Neural cell (in vitro differentiated cells): ENCODE measurements around the gene CCDC159. TPM values are rescaled to one million over a fixed set of nuclear protein-coding genes. Genes with fewer than 3 reads are reported as not detected.
A peak's percentile ranks its signal among the peaks of the same experiment; 100 is the strongest.

ENCODE experiments used
- H2AFZ ChIP-seq: fragments of 200-600, 300-800 bp; sonication (generic), shearing (Covaris generic); 2 replicates; pipeline ENCODE4 v1.6.0; 2014; ENCODE audit warnings: low read depth, mild to moderate bottlenecking, antibody characterized with exemption, low read length, moderate library complexity
- H3F3A ChIP-seq: fragments of 200-600 bp; shearing (Covaris generic); 2 replicates; pipeline ENCODE4 v1.6.1; 2016; ENCODE audit warnings: mild to moderate bottlenecking, moderate library complexity, mixed read lengths, antibody characterized with exemption, low read length; ENCODE audit not compliant: insufficient read depth, poor library complexity, severe bottlenecking
- H3K27ac ChIP-seq: fragments of 200-600, 300-800 bp; sonication (generic), shearing (Covaris generic); 2 replicates; pipeline ENCODE4 v1.5.1; 2014; ENCODE audit warnings: mild to moderate bottlenecking, low read length, moderate library complexity
- H3K27me3 ChIP-seq: fragments of 300-800, 200-600 bp; sonication (generic), shearing (Covaris generic); 2 replicates; pipeline ENCODE4 v1.6.0; 2014; ENCODE audit warnings: mild to moderate bottlenecking, low read depth, low read length, moderate library complexity; ENCODE audit not compliant: insufficient read depth
- H3K36me3 ChIP-seq: fragments of 300-800, 200-600 bp; sonication (generic), shearing (Covaris generic); 2 replicates; pipeline ENCODE4 v1.5.1; 2014; ENCODE audit warnings: mild to moderate bottlenecking, antibody characterized with exemption, low read length, moderate library complexity; ENCODE audit not compliant: insufficient read depth
- H3K4me2 ChIP-seq: fragments of 300-800, 200-600 bp; sonication (generic), shearing (Covaris generic); 2 replicates; pipeline ENCODE4 v1.6.0; 2014; ENCODE audit warnings: mild to moderate bottlenecking, low read length
- H3K4me3 ChIP-seq: fragments of 300-800, 200-600 bp; sonication (generic), shearing (Covaris generic); 2 replicates; pipeline ENCODE4 v1.5.1; 2014; ENCODE audit warnings: mild to moderate bottlenecking, low read length, moderate library complexity
- H3K79me2 ChIP-seq: fragments of 200-600 bp; shearing (Covaris generic); replicated peaks from 2 replicates; pipeline ENCODE4 v1.6.0; 2014; ENCODE audit warnings: mild to moderate bottlenecking, low read length, moderate library complexity; ENCODE audit not compliant: insufficient read depth
- H3K9ac ChIP-seq: fragments of 300-800, 200-600 bp; sonication (generic), shearing (Covaris generic); 2 replicates; pipeline ENCODE4 v1.6.1; 2016; ENCODE audit warnings: mild to moderate bottlenecking, low read length, mixed read lengths
- H3K9me2 ChIP-seq: fragments of 200-600 bp; shearing (Covaris generic); 2 replicates; pipeline ENCODE4 v1.6.1; 2016; ENCODE audit warnings: mild to moderate bottlenecking, low read length, mixed read lengths; ENCODE audit not compliant: insufficient read depth
- H3K9me3 ChIP-seq: fragments of 200-600, 300-800 bp; sonication (generic), shearing (Covaris generic); 2 replicates; pipeline ENCODE4 v1.6.1; 2016; ENCODE audit warnings: mild to moderate bottlenecking, mixed run types, low read length, moderate library complexity, mixed read lengths
- H4K20me1 ChIP-seq: fragments of 200-600 bp; shearing (Covaris generic); 2 replicates; pipeline ENCODE4 v1.6.1; 2016; ENCODE audit warnings: mild to moderate bottlenecking, mixed run types; ENCODE audit not compliant: insufficient read depth
- CTCF ChIP-seq: fragments of 450-650 bp; IDR thresholded peaks from 2 replicates; pipeline ENCODE4 v1.5.1; 2014; ENCODE audit warnings: antibody characterized with exemption, mild to moderate bottlenecking, moderate library complexity; ENCODE audit not compliant: poor library complexity, severe bottlenecking
- MXI1 ChIP-seq: fragments of 450-650 bp; conservative IDR thresholded peaks from 2 replicates; pipeline ENCODE4 v1.6.1; 2014; ENCODE audit warnings: antibody characterized with exemption, mild to moderate bottlenecking; ENCODE audit not compliant: poor library complexity, severe bottlenecking
- POLR2AphosphoS5 ChIP-seq: IDR thresholded peaks from 2 replicates; pipeline ENCODE4 v1.6.1; 2012
- RAD21 ChIP-seq: fragments of 450-650 bp; conservative IDR thresholded peaks from 2 replicates; pipeline ENCODE4 v1.6.1; 2014; ENCODE audit warnings: antibody characterized with exemption, mild to moderate bottlenecking, moderate library complexity
- REST ChIP-seq: IDR thresholded peaks from 2 replicates; pipeline ENCODE4 v1.6.1; 2012; ENCODE audit warnings: borderline replicate concordance
- SMC3 ChIP-seq: fragments of 450-650 bp; conservative IDR thresholded peaks from 2 replicates; pipeline ENCODE4 v1.6.1; 2014; ENCODE audit warnings: antibody characterized with exemption, mild to moderate bottlenecking, moderate library complexity; ENCODE audit not compliant: poor library complexity
- TAF1 ChIP-seq: IDR thresholded peaks from 2 replicates; pipeline ENCODE4 v1.6.1; 2012; ENCODE audit warnings: low read depth
- polyA plus RNA-seq: library from polyadenylated mRNA; depleted of rRNA; stranded (reverse); fragments of >200 nt; gene quantifications from 2 replicates; pipeline ENCODE4 v1.2.3, GENCODE V29; 2014

Gene CCDC159
- polyA plus RNA-seq, 1 donor from 2014 or later = 2.4 TPM

DNA sequence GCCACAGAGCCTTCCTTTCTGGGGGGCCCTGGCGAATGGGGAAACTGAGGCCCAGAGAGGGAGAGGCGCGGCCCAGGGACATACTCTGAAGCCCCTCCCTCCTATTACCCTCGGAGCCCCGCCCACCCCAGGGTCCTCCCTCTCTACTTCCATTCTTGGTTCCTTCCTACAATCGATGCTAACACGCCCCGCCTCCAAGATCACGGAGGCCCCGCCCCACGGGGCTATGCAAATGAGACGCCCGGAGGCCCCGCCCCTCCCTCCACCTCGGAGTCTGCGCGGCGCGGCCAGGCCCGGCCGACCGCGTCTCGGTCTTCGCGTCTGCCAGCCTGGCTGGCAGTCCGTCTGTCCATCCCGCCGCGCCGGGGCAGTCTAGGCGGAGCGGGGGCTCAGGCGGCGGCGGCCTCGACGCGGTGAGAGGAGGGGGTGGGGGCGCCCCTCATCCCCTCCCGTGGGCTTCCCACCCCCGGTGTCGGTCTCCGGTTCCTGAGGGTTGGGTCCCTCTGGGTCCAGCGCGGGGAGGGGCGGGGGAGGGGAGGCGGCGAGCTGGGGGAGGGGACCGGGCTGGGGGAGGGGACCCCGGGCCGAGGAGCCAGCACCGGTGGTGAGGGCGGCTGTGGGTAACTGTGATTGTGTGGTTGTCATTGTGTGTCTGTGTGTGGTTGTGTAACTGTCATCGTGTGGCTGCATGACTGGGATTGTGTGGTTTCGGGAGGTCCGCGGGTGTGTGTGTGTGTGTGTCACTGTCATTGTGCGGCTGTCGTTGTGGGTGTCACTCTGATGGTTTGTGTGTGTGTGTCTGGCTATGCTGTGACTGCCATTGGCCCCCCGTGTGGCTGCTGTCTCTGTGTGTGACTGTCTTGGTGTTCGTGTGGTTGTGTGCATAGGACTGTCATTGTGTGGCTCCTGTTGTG, 9.1 kb downstream of the CCDC159 start, which contains the start of gene PLPPR2:
TSS of gene PLPPR2 (plus strand) at position 273 of the 914 bp plus-strand sequence. CDS start 2,242 bp downstream, outside the sequence.
- H3K27ac ChIP-seq = peak within 1 kb of the TSS; percentile 62
- H3K9ac ChIP-seq = peak within 1 kb of the TSS; percentile 92
- no peak within 1 kb of the TSS for H2AFZ ChIP-seq
- peaks cover 10% of the 10 kb centered on the region for H3K79me2 ChIP-seq
- TF ChIP-seq SMC3 (peak; percentile 39), MXI1 (peak; percentile 43), REST (peak; percentile 57), RAD21 (peak; percentile 15), TAF1 (no peak), POLR2AphosphoS5 (peak; percentile 89)
- no peaks in the 10 kb centered on the region for H3K9me2 ChIP-seq
- peaks cover 6% of the 10 kb centered on the region for H3K36me3 ChIP-seq
- H4K20me1 ChIP-seq = no peaks in the 10 kb centered on the region
- peak within 1 kb of the TSS; percentile 61 for H3K4me2 ChIP-seq
- H3K9me3 ChIP-seq = no peaks in the 10 kb centered on the region
- H3F3A ChIP-seq = no peaks in the 10 kb centered on the region
- H3K27me3 ChIP-seq = no peaks in the 10 kb centered on the region
- H3K4me3 ChIP-seq = peak within 1 kb of the TSS; percentile 81

DNA sequence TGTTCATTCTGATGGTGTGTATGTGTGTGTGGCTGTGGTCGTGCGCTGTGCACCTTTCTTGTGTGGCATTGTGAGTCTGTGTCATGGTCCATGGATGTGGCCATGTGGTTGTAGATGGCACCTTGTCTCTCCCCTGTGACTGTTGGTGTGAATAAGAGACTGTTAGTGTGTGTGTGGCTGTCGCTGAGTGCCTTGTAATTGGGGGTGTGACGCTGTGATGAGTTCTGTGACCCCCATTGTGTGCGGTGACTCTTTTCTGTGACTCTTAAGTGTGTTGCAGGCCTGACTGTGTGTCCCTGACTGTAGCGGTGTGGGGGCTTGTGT, 9.7 kb downstream of the CCDC159 start:
- TF ChIP-seq TAF1 = no peak
- no peak for TF ChIP-seq CTCF
- TF ChIP-seq REST = no peak
- no peak for TF ChIP-seq POLR2AphosphoS5
- TF ChIP-seq MXI1 = peak; percentile 24
- H2AFZ ChIP-seq = no peak overlapping the region
- peaks cover 10% of the 10 kb centered on the region for H3K79me2 ChIP-seq
- H3K27me3 ChIP-seq = no peaks in the 10 kb centered on the region
- no peaks in the 10 kb centered on the region for H4K20me1 ChIP-seq
- peak overlapping the region; percentile 92 for H3K9ac ChIP-seq
- peak overlapping the region; percentile 62 for H3K27ac ChIP-seq
- peak overlapping the region; percentile 81 for H3K4me3 ChIP-seq
- no peaks in the 10 kb centered on the region for H3K9me2 ChIP-seq
- no peaks in the 10 kb centered on the region for H3K9me3 ChIP-seq
- H3F3A ChIP-seq = no peaks in the 10 kb centered on the region
- peaks cover 6% of the 10 kb centered on the region for H3K36me3 ChIP-seq
- H3K4me2 ChIP-seq = peak overlapping the region; percentile 61
